GM23338 (cell line): ENCODE data around the gene PLCL1. TPM values are rescaled to one million over a fixed set of nuclear protein-coding genes. Genes with fewer than 3 reads are reported as not detected.

Experiments used
- ATAC-seq: fragments of 200-7000 bp; cut with Tn5 transposase; 3 replicates; pipeline ENCODE4 v1.9.1; 2020
- DNase-seq: peaks from one replicate; pipeline ENCODE4 v3.0.0-alpha.2; 2015; ENCODE audit warnings: low spot score
- H2AFZ ChIP-seq: fragments of 200-600 bp; sonication (generic); 2 replicates; pipeline ENCODE4 v1.8.0; 2016; ENCODE audit warnings: antibody characterized with exemption, mild to moderate bottlenecking, moderate library complexity
- H3F3A ChIP-seq: fragments of 200-600 bp; sonication (generic); replicated peaks from 2 replicates; pipeline ENCODE4 v1.8.0; 2017; ENCODE audit warnings: antibody characterized with exemption, mixed run types, low read depth
- H3K27ac ChIP-seq: fragments of 200-600 bp; sonication (generic); 2 replicates; pipeline ENCODE4 v1.6.1; 2016; ENCODE audit warnings: low read depth
- H3K27me3 ChIP-seq: fragments of 200-600 bp; sonication (generic); 2 replicates; pipeline ENCODE4 v1.8.0; 2016; ENCODE audit warnings: mild to moderate bottlenecking, mixed run types, moderate library complexity; ENCODE audit not compliant: insufficient read depth
- H3K36me3 ChIP-seq: fragments of 200-600 bp; sonication (generic); 2 replicates; pipeline ENCODE4 v1.8.0; 2016; ENCODE audit warnings: mild to moderate bottlenecking; ENCODE audit not compliant: insufficient read depth
- H3K4me1 ChIP-seq: fragments of 200-600 bp; sonication (generic); 2 replicates; pipeline ENCODE4 v1.8.0; 2016; ENCODE audit warnings: mild to moderate bottlenecking, moderate library complexity; ENCODE audit not compliant: insufficient read depth
- H3K4me2 ChIP-seq: fragments of 200-600 bp; sonication (generic); 2 replicates; pipeline ENCODE4 v1.7.1; 2017; ENCODE audit warnings: mixed run types
- H3K4me3 ChIP-seq: fragments of 200-600 bp; sonication (generic); 2 replicates; pipeline ENCODE4 v1.6.1; 2016; ENCODE audit warnings: mixed run types
- H3K79me2 ChIP-seq: fragments of 200-600 bp; sonication (generic); replicated peaks from 2 replicates; pipeline ENCODE4 v1.8.0; 2017; ENCODE audit warnings: mild to moderate bottlenecking; ENCODE audit not compliant: insufficient read depth
- H3K9me2 ChIP-seq: fragments of 200-600 bp; sonication (generic); 2 replicates; pipeline ENCODE4 v1.8.0; 2017; ENCODE audit not compliant: insufficient read depth
- H4K20me1 ChIP-seq: fragments of 200-600 bp; sonication (generic); replicated peaks from 2 replicates; pipeline ENCODE4 v1.8.0; 2017; ENCODE audit warnings: mild to moderate bottlenecking; ENCODE audit not compliant: insufficient read depth
- H3K27ac Mint-ChIP-seq: 2 replicates; pipeline ENCODE4 v1.8.0; 2020; ENCODE audit warnings: inconsistent platforms, mild to moderate bottlenecking, moderate library complexity, mixed read lengths
- H3K27me3 Mint-ChIP-seq: 3 replicates; pipeline ENCODE4 v1.8.0; 2022; ENCODE audit warnings: low read depth, mild to moderate bottlenecking, moderate library complexity, mixed read lengths, inconsistent platforms; ENCODE audit not compliant: insufficient read depth, poor library complexity
- H3K36me3 Mint-ChIP-seq: 3 replicates; pipeline ENCODE4 v1.8.0; 2021; ENCODE audit warnings: low read depth, mild to moderate bottlenecking, inconsistent platforms, moderate library complexity, mixed read lengths
- H3K4me1 Mint-ChIP-seq: 3 replicates; pipeline ENCODE4 v1.8.0; 2020; ENCODE audit warnings: mild to moderate bottlenecking, inconsistent platforms, mixed read lengths
- H3K4me3 Mint-ChIP-seq: 3 replicates; pipeline ENCODE4 v1.8.0; 2021; ENCODE audit warnings: moderate library complexity, mild to moderate bottlenecking, inconsistent platforms, mixed read lengths
- H3K9me3 Mint-ChIP-seq: 3 replicates; pipeline ENCODE4 v1.8.0; 2020; ENCODE audit warnings: moderate library complexity, mild to moderate bottlenecking, inconsistent platforms, mixed read lengths
- CREB1 ChIP-seq: fragments of 250-450 bp; sonication (Bioruptor Pico); IDR thresholded peaks from 2 replicates; pipeline ENCODE4 v1.5.0; 2020; ENCODE audit warnings: low read depth, mild to moderate bottlenecking, moderate library complexity
- CTCF ChIP-seq, 2 experiments: fragments of 200-600 bp in 1 of 2; sonication (generic) in 1 of 2; conservative IDR thresholded peaks; 2 replicates each; pipeline versions ENCODE4 v1.5.1 to v1.6.1; 2016 to 2017; ENCODE audit warnings: antibody characterized with exemption in 2 of 2, low read depth in 2 of 2, mild to moderate bottlenecking in 2 of 2, moderate library complexity in 1 of 2
- ETS1 ChIP-seq: IDR thresholded peaks from 2 replicates; pipeline ENCODE4 v1.6.1; 2016; ENCODE audit warnings: antibody characterized with exemption
- EZH2 ChIP-seq: fragments of 200-600 bp; sonication (generic); IDR thresholded peaks from one replicate; pipeline ENCODE4 v1.8.0; 2017; ENCODE audit warnings: antibody characterized with exemption, mild to moderate bottlenecking, low read depth; ENCODE audit not compliant: unreplicated experiment
- EZH2phosphoT487 ChIP-seq: fragments of 200-600 bp; sonication (generic); IDR thresholded peaks from one replicate; pipeline ENCODE4 v1.8.1; 2018; ENCODE audit warnings: antibody characterized with exemption; ENCODE audit not compliant: unreplicated experiment
- JUNB ChIP-seq: IDR thresholded peaks from one replicate; pipeline ENCODE4 v1.6.1; 2016; ENCODE audit warnings: antibody characterized with exemption; ENCODE audit not compliant: unreplicated experiment
- NANOG ChIP-seq: IDR thresholded peaks from 2 replicates; pipeline ENCODE4 v1.6.1; 2016; ENCODE audit warnings: antibody characterized with exemption, borderline replicate concordance
- POLR2AphosphoS5 ChIP-seq: IDR thresholded peaks from 2 replicates; pipeline ENCODE4 v1.6.1; 2016; ENCODE audit warnings: antibody characterized with exemption, low read depth
- REST ChIP-seq: IDR thresholded peaks from one replicate; pipeline ENCODE4 v1.6.1; 2018; ENCODE audit warnings: antibody characterized with exemption; ENCODE audit not compliant: unreplicated experiment
- STAT1 ChIP-seq: IDR thresholded peaks from one replicate; pipeline ENCODE4 v1.6.1; 2016; ENCODE audit warnings: antibody characterized with exemption; ENCODE audit not compliant: unreplicated experiment
- ZNF114 ChIP-seq: fragments of 250-450 bp; sonication (Bioruptor Pico); IDR thresholded peaks from 2 replicates; pipeline ENCODE4 v1.5.0; 2020; ENCODE audit warnings: mild to moderate bottlenecking, moderate library complexity
- ZNF331 ChIP-seq: fragments of 250-450 bp; sonication (Bioruptor Pico); IDR thresholded peaks from 2 replicates; pipeline ENCODE4 v1.5.0; 2020; ENCODE audit warnings: low read depth, mild to moderate bottlenecking, moderate library complexity
- polyA plus RNA-seq: library from polyadenylated mRNA; unstranded; fragments of >200 nt; fragmentation: Nextera tagmentation; extraction: Ambion mirVana; gene quantifications from 2 replicates; pipeline ENCODE4 v1.2.1, GENCODE V29; 2016
- total RNA-seq: library from RNA; depleted of rRNA; stranded (reverse); fragments of >200 nt; shearing (Covaris generic); gene quantifications from 2 replicates; pipeline ENCODE4 v1.2.3, GENCODE V29; 2014
- TF ChIP-seq, protein P1 (sequence below): fragments of 250-450 bp; sonication (Bioruptor Pico); IDR thresholded peaks from 2 replicates; pipeline ENCODE4 v1.5.0; 2020; ENCODE audit warnings: mild to moderate bottlenecking, moderate library complexity

Gene PLCL1
- total and polyA plus RNA-seq, 2 experiments from 2014 or later = not detected

- H3K4me2 ChIP-seq = no peak overlapping the region
- H4K20me1 ChIP-seq = no peaks in the 10 kb centered on the region
- H3F3A ChIP-seq = no peaks in the 10 kb centered on the region
- TF ChIP-seq STAT1 (no peak), CTCF (conservative IDR thresholded peaks at IDR 0.05; ENCODE audit: low read depth in 2 of 2) (no peak), ETS1 (no peak), POLR2AphosphoS5 (no peak), CREB1 (CRISPR knock-in tag) (no peak), ZNF331 (no peak), JUNB (no peak), NANOG (no peak), EZH2phosphoT487 (no peak), ZNF114 (no peak), REST (no peak), EZH2 (no peak)
- TF ChIP-seq, protein P1, sequence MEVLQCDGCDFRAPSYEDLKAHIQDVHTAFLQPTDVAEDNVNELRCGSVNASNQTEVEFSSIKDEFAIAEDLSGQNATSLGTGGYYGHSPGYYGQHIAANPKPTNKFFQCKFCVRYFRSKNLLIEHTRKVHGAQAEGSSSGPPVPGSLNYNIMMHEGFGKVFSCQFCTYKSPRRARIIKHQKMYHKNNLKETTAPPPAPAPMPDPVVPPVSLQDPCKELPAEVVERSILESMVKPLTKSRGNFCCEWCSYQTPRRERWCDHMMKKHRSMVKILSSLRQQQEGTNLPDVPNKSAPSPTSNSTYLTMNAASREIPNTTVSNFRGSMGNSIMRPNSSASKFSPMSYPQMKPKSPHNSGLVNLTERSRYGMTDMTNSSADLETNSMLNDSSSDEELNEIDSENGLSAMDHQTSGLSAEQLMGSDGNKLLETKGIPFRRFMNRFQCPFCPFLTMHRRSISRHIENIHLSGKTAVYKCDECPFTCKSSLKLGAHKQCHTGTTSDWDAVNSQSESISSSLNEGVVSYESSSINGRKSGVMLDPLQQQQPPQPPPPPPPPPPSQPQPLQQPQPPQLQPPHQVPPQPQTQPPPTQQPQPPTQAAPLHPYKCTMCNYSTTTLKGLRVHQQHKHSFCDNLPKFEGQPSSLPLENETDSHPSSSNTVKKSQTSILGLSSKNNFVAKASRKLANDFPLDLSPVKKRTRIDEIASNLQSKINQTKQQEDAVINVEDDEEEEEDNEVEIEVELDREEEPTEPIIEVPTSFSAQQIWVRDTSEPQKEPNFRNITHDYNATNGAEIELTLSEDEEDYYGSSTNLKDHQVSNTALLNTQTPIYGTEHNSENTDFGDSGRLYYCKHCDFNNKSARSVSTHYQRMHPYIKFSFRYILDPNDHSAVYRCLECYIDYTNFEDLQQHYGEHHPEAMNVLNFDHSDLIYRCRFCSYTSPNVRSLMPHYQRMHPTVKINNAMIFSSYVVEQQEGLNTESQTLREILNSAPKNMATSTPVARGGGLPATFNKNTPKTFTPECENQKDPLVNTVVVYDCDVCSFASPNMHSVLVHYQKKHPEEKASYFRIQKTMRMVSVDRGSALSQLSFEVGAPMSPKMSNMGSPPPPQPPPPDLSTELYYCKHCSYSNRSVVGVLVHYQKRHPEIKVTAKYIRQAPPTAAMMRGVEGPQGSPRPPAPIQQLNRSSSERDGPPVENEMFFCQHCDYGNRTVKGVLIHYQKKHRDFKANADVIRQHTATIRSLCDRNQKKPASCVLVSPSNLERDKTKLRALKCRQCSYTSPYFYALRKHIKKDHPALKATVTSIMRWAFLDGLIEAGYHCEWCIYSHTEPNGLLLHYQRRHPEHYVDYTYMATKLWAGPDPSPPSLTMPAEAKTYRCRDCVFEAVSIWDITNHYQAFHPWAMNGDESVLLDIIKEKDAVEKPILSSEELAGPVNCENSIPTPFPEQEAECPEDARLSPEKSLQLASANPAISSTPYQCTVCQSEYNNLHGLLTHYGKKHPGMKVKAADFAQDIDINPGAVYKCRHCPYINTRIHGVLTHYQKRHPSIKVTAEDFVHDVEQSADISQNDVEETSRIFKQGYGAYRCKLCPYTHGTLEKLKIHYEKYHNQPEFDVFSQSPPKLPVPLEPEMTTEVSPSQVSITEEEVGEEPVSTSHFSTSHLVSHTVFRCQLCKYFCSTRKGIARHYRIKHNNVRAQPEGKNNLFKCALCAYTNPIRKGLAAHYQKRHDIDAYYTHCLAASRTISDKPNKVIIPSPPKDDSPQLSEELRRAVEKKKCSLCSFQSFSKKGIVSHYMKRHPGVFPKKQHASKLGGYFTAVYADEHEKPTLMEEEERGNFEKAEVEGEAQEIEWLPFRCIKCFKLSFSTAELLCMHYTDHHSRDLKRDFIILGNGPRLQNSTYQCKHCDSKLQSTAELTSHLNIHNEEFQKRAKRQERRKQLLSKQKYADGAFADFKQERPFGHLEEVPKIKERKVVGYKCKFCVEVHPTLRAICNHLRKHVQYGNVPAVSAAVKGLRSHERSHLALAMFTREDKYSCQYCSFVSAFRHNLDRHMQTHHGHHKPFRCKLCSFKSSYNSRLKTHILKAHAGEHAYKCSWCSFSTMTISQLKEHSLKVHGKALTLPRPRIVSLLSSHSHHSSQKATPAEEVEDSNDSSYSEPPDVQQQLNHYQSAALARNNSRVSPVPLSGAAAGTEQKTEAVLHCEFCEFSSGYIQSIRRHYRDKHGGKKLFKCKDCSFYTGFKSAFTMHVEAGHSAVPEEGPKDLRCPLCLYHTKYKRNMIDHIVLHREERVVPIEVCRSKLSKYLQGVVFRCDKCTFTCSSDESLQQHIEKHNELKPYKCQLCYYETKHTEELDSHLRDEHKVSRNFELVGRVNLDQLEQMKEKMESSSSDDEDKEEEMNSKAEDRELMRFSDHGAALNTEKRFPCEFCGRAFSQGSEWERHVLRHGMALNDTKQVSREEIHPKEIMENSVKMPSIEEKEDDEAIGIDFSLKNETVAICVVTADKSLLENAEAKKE (CRISPR knock-in tag) = no peak
- H3K4me1 ChIP-seq = peaks cover 9% of the 10 kb centered on the region; the same call in 1 of the 2 replicates
- H3K79me2 ChIP-seq = no peaks in the 10 kb centered on the region
- no peaks in the 10 kb centered on the region for H3K9me3 Mint-ChIP-seq
- no peaks in the 10 kb centered on the region for H3K27me3 Mint-ChIP-seq
- ATAC-seq = no peak
- H3K4me3 Mint-ChIP-seq = no peak overlapping the region
- no peak overlapping the region for H3K27ac Mint-ChIP-seq
- H3K36me3 Mint-ChIP-seq = no peaks in the 10 kb centered on the region
- H2AFZ ChIP-seq = no peak overlapping the region
- H3K4me1 Mint-ChIP-seq = peaks cover 3% of the 10 kb centered on the region; the same call in 1 of the 3 replicates
- H3K27ac ChIP-seq = no peak overlapping the region
- H3K36me3 ChIP-seq = no peaks in the 10 kb centered on the region
- no peaks in the 10 kb centered on the region for H3K9me2 ChIP-seq
- no peak for DNase-seq
- no peak overlapping the region for H3K4me3 ChIP-seq
- H3K27me3 ChIP-seq = no peaks in the 10 kb centered on the region
These were observed 292.6 kb downstream of the PLCL1 start for GRCh38 chr2:198096965-198097364.
